Astrocyte (in vitro differentiated cells and primary cell): Measurements from ENCODE around the gene DUS2. TPM values are rescaled to one million over a fixed set of nuclear protein-coding genes. Genes with fewer than 3 reads are reported as not detected.

Source experiments
- DNase-seq: peaks from one replicate; pipeline ENCODE4 v3.0.0-alpha.2; 2010; ENCODE audit warnings: low read depth
- FAIRE-seq: peaks from 2 replicates; lab custom pipeline; 2011; peaks lifted over from hg19 to GRCh38; lab: Jason Lieb, UNC
- H2AFZ ChIP-seq: 2 replicates; pipeline ENCODE4 v1.6.0; 2012; ENCODE audit warnings: low read depth, low read length, inconsistent platforms
- H3K27ac ChIP-seq: 2 replicates; pipeline ENCODE4 v1.5.1; 2011; ENCODE audit warnings: low read depth, low read length, inconsistent platforms
- H3K27me3 ChIP-seq: 2 replicates; pipeline ENCODE4 v1.6.0; 2011; ENCODE audit warnings: low read length, inconsistent platforms; ENCODE audit not compliant: insufficient read depth
- H3K36me3 ChIP-seq: 2 replicates; pipeline ENCODE4 v1.5.1; 2011; ENCODE audit warnings: low read length, inconsistent platforms; ENCODE audit not compliant: insufficient read depth
- H3K4me1 ChIP-seq: 2 replicates; pipeline ENCODE4 v1.5.1; 2011; ENCODE audit warnings: low read length, inconsistent platforms; ENCODE audit not compliant: insufficient read depth
- H3K4me2 ChIP-seq: 2 replicates; pipeline ENCODE4 v1.6.0; 2012; ENCODE audit warnings: low read length, inconsistent platforms
- H3K4me3 ChIP-seq: 2 replicates; pipeline ENCODE4 v1.5.1; 2011; ENCODE audit warnings: low read depth, mild to moderate bottlenecking, low read length, inconsistent platforms; ENCODE audit not compliant: insufficient read depth
- H3K79me2 ChIP-seq: 2 replicates; pipeline ENCODE4 v1.6.0; 2012; ENCODE audit warnings: mild to moderate bottlenecking, low read length, inconsistent platforms; ENCODE audit not compliant: insufficient read depth
- H3K9ac ChIP-seq: 2 replicates; pipeline ENCODE4 v1.6.0; 2012; ENCODE audit warnings: mild to moderate bottlenecking, low read length, inconsistent platforms
- H3K9me3 ChIP-seq: 2 replicates; pipeline ENCODE4 v1.5.1; 2012; ENCODE audit warnings: low read depth, mild to moderate bottlenecking, low read length, inconsistent platforms; ENCODE audit not compliant: insufficient read depth
- H4K20me1 ChIP-seq: 2 replicates; pipeline ENCODE4 v1.6.0; 2012; ENCODE audit warnings: low read length, inconsistent platforms; ENCODE audit not compliant: insufficient read depth
- H3K27ac Mint-ChIP-seq: one replicate; pipeline ENCODE4 v1.8.0; 2021; ENCODE audit warnings: mild to moderate bottlenecking, mixed read lengths; ENCODE audit not compliant: unreplicated experiment
- H3K27me3 Mint-ChIP-seq: one replicate; pipeline ENCODE4 v1.8.0; 2021; ENCODE audit warnings: low read depth, mixed read lengths; ENCODE audit not compliant: unreplicated experiment
- H3K36me3 Mint-ChIP-seq: one replicate; pipeline ENCODE4 v1.8.0; 2021; ENCODE audit warnings: low read depth, mixed read lengths; ENCODE audit not compliant: unreplicated experiment
- H3K4me1 Mint-ChIP-seq: one replicate; pipeline ENCODE4 v1.8.0; 2021; ENCODE audit warnings: low read depth, mixed read lengths; ENCODE audit not compliant: unreplicated experiment
- H3K4me3 Mint-ChIP-seq: one replicate; pipeline ENCODE4 v1.8.0; 2021; ENCODE audit warnings: mild to moderate bottlenecking, moderate library complexity, mixed read lengths; ENCODE audit not compliant: unreplicated experiment
- H3K9me3 Mint-ChIP-seq: one replicate; pipeline ENCODE4 v1.8.0; 2021; ENCODE audit warnings: mild to moderate bottlenecking, mixed read lengths; ENCODE audit not compliant: unreplicated experiment
- CTCF ChIP-seq: IDR thresholded peaks from 2 replicates; pipeline ENCODE4 v1.5.1; 2011; ENCODE audit warnings: low read depth, mild to moderate bottlenecking, inconsistent platforms, low read length, moderate library complexity; ENCODE audit not compliant: insufficient read depth
- EZH2 ChIP-seq: IDR thresholded peaks from 2 replicates; pipeline ENCODE4 v1.6.1; 2012; ENCODE audit warnings: mild to moderate bottlenecking, low read length, inconsistent platforms; ENCODE audit not compliant: insufficient read depth
- total RNA-seq: library from RNA; stranded (reverse); gene quantifications from 2 replicates; pipeline ENCODE4 v1.2.1, GENCODE V29; 2021

Gene DUS2
- total RNA-seq, 1 donor from 2014 or later = 14.9 TPM

- Mint-ChIP-seq H3K27ac (no peak overlapping the region), H3K36me3 (peaks cover 6% of the 10 kb centered on the region), H3K4me3 (no peak overlapping the region), H3K27me3 (peaks cover 36% of the 10 kb centered on the region), H3K9me3 (peaks cover 2% of the 10 kb centered on the region), H3K4me1 (peaks cover 16% of the 10 kb centered on the region)
- FAIRE-seq = no peak
- Histone ChIP-seq H3K4me3 (no peak overlapping the region), H2AFZ (no peak overlapping the region), H3K27ac (no peak overlapping the region), H4K20me1 (no peaks in the 10 kb centered on the region), H3K4me2 (no peak overlapping the region), H3K4me1 (no peaks in the 10 kb centered on the region), H3K79me2 (no peaks in the 10 kb centered on the region), H3K9ac (no peak overlapping the region), H3K9me3 (no peaks in the 10 kb centered on the region), H3K36me3 (no peaks in the 10 kb centered on the region), H3K27me3 (no peaks in the 10 kb centered on the region)
- no peak for DNase-seq
- TF ChIP-seq EZH2 (no peak), CTCF (no peak)
Observed at GRCh38 chr16:67989322-67990017, 33.6 kb upstream of the DUS2 start.

- H2AFZ ChIP-seq = no peak overlapping the region
- no peaks in the 10 kb centered on the region for H3K4me1 ChIP-seq
- no peak for DNase-seq
- no peaks in the 10 kb centered on the region for H4K20me1 ChIP-seq
- Mint-ChIP-seq H3K4me3 (no peak overlapping the region), H3K27ac (no peak overlapping the region), H3K4me1 (peaks cover 14% of the 10 kb centered on the region), H3K27me3 (peaks cover 39% of the 10 kb centered on the region), H3K36me3 (peaks cover 4% of the 10 kb centered on the region), H3K9me3 (peaks cover 2% of the 10 kb centered on the region)
- H3K27me3 ChIP-seq = no peaks in the 10 kb centered on the region
- no peak overlapping the region for H3K4me2 ChIP-seq
- H3K27ac ChIP-seq = no peak overlapping the region
- no peaks in the 10 kb centered on the region for H3K9me3 ChIP-seq
- FAIRE-seq = no peak
- no peak overlapping the region for H3K9ac ChIP-seq
- no peak for TF ChIP-seq EZH2
- TF ChIP-seq CTCF = no peak
- no peaks in the 10 kb centered on the region for H3K36me3 ChIP-seq
- no peak overlapping the region for H3K4me3 ChIP-seq
- H3K79me2 ChIP-seq = no peaks in the 10 kb centered on the region
Observed at GRCh38 chr16:67990018-67990386, 33.1 kb upstream of the DUS2 start.

DNA sequence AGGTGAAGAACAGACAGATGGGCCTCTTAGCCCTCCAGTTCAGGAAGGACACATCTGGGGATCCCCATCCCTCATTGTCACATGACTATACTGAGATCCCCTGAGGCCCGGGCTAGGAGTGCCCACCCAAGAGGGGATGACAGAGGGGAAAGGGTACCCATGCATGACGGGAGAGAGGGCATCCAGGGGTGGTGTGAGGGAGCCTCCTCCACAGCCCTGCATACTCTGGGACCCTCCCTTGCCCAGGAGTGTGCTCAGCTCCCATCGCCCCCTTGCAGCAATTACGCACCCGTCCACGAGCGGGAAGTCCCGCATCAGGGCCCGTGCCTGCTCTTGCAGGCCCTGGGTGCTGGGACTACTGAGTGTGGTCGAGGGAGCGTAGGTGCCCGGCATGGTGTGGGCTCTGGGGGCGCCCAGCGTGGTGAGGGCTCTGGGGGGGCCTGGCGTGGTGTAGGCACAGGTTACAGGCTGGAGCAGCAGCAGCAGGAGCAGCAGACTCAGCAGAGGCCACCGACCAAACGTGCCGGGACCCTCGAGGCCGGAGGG is 30.4 kb upstream of the DUS2 start:
- Histone ChIP-seq H3K27ac (no peak overlapping the region), H3K4me1 (no peaks in the 10 kb centered on the region), H3K9me3 (no peaks in the 10 kb centered on the region), H3K36me3 (no peaks in the 10 kb centered on the region), H2AFZ (peak overlapping the region; percentile 59), H3K79me2 (no peaks in the 10 kb centered on the region), H4K20me1 (no peaks in the 10 kb centered on the region), H3K27me3 (no peaks in the 10 kb centered on the region), H3K4me3 (no peak overlapping the region), H3K4me2 (peak overlapping the region; percentile 30), H3K9ac (no peak overlapping the region)
- no peak for DNase-seq
- Mint-ChIP-seq H3K27me3 (peaks cover 34% of the 10 kb centered on the region), H3K36me3 (peaks cover 4% of the 10 kb centered on the region), H3K4me3 (no peak overlapping the region), H3K27ac (no peak overlapping the region), H3K4me1 (peaks cover 5% of the 10 kb centered on the region), H3K9me3 (no peaks in the 10 kb centered on the region)
- TF ChIP-seq CTCF (no peak), EZH2 (no peak)
- FAIRE-seq = no peak
